ENCODE data around the gene RERG.

- TF ChIP-seq, protein P1, sequence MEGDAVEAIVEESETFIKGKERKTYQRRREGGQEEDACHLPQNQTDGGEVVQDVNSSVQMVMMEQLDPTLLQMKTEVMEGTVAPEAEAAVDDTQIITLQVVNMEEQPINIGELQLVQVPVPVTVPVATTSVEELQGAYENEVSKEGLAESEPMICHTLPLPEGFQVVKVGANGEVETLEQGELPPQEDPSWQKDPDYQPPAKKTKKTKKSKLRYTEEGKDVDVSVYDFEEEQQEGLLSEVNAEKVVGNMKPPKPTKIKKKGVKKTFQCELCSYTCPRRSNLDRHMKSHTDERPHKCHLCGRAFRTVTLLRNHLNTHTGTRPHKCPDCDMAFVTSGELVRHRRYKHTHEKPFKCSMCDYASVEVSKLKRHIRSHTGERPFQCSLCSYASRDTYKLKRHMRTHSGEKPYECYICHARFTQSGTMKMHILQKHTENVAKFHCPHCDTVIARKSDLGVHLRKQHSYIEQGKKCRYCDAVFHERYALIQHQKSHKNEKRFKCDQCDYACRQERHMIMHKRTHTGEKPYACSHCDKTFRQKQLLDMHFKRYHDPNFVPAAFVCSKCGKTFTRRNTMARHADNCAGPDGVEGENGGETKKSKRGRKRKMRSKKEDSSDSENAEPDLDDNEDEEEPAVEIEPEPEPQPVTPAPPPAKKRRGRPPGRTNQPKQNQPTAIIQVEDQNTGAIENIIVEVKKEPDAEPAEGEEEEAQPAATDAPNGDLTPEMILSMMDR (conservative IDR thresholded peaks at IDR 0.05): no peak
- no peak for TF ChIP-seq ZFX (IDR thresholded peaks at IDR 0.05)
Observed at GRCh38 chr12:15234508-15234907, 13.3 kb upstream of the RERG start.
